ENCODE data around the gene FARS2.
A peak's percentile ranks its signal among the peaks of the same experiment; 100 is the strongest.

The FARS2 gene

GRCh38 chr6:5287205-5287965, 26.1 kb downstream of the FARS2 start:
- TF ChIP-seq GATA3 (IDR thresholded peaks at IDR 0.05; ENCODE audit: low read depth, low read length), result no peak
- TF ChIP-seq GATA2 (IDR thresholded peaks at IDR 0.05; ENCODE audit: low read depth, low read length), result no peak

- no peak for TF ChIP-seq GATA2 (IDR thresholded peaks at IDR 0.05; ENCODE audit: low read depth, low read length)
- TF ChIP-seq GATA3 (IDR thresholded peaks at IDR 0.05; ENCODE audit: low read depth, low read length), result no peak
Measured at GRCh38 chr6:5287966-5288297, 26.6 kb downstream of the FARS2 start.

- TF ChIP-seq GATA3 (IDR thresholded peaks at IDR 0.05; ENCODE audit: low read depth, low read length) (no peak), GATA2 (IDR thresholded peaks at IDR 0.05; ENCODE audit: low read depth, low read length) (no peak)
Measured at GRCh38 chr6:5290097-5290496, 28.8 kb downstream of the FARS2 start.

GRCh38 chr6:5290500-5290899, 29.2 kb downstream of the FARS2 start:
- no peak for TF ChIP-seq GATA2 (IDR thresholded peaks at IDR 0.05; ENCODE audit: low read depth, low read length)
- TF ChIP-seq GATA3 (IDR thresholded peaks at IDR 0.05; ENCODE audit: low read depth, low read length), result no peak

GRCh38 chr6:5292154-5292553, 30.8 kb downstream of the FARS2 start:
- no peak for TF ChIP-seq GATA3 (IDR thresholded peaks at IDR 0.05; ENCODE audit: low read depth, low read length)
- no peak for TF ChIP-seq GATA2 (IDR thresholded peaks at IDR 0.05; ENCODE audit: low read depth, low read length)

GRCh38 chr6:5293692-5294091, 32.4 kb downstream of the FARS2 start:
- TF ChIP-seq GATA2 (IDR thresholded peaks at IDR 0.05; ENCODE audit: low read depth, low read length), result no peak
- TF ChIP-seq GATA3 (IDR thresholded peaks at IDR 0.05; ENCODE audit: low read depth, low read length), result no peak

- TF ChIP-seq GATA2 (IDR thresholded peaks at IDR 0.05; ENCODE audit: low read depth, low read length), result no peak
- no peak for TF ChIP-seq GATA3 (IDR thresholded peaks at IDR 0.05; ENCODE audit: low read depth, low read length)
Measured at GRCh38 chr6:5294392-5295211, 33.3 kb downstream of the FARS2 start.

- TF ChIP-seq GATA2 (IDR thresholded peaks at IDR 0.05; ENCODE audit: low read depth, low read length), result no peak
- TF ChIP-seq GATA3 (IDR thresholded peaks at IDR 0.05; ENCODE audit: low read depth, low read length), result no peak
Measured at GRCh38 chr6:5295623-5296022, 34.3 kb downstream of the FARS2 start.

- TF ChIP-seq GATA2 (IDR thresholded peaks at IDR 0.05; ENCODE audit: low read depth, low read length), result no peak
- no peak for TF ChIP-seq GATA3 (IDR thresholded peaks at IDR 0.05; ENCODE audit: low read depth, low read length)
Measured at GRCh38 chr6:5300206-5300764, 39.0 kb downstream of the FARS2 start.

GRCh38 chr6:5302220-5302946, 41.1 kb downstream of the FARS2 start:
- no peak for TF ChIP-seq GATA3 (IDR thresholded peaks at IDR 0.05; ENCODE audit: low read depth, low read length)
- 0 out of 2 replicates have a peak, but pooled peaks have one; percentile 16 for TF ChIP-seq GATA2 (IDR thresholded peaks at IDR 0.05; ENCODE audit: low read depth, low read length)

- TF ChIP-seq GATA3 (IDR thresholded peaks at IDR 0.05; ENCODE audit: low read depth, low read length) (no peak), GATA2 (IDR thresholded peaks at IDR 0.05; ENCODE audit: low read depth, low read length) (no peak)
Measured at GRCh38 chr6:5302995-5303622, 41.8 kb downstream of the FARS2 start.

- TF ChIP-seq GATA2 (IDR thresholded peaks at IDR 0.05; ENCODE audit: low read depth, low read length) (no peak), GATA3 (IDR thresholded peaks at IDR 0.05; ENCODE audit: low read depth, low read length) (no peak)
Measured at GRCh38 chr6:5303682-5304081, 42.4 kb downstream of the FARS2 start.

GRCh38 chr6:5305968-5306626, 44.8 kb downstream of the FARS2 start:
- no peak for TF ChIP-seq GATA3 (IDR thresholded peaks at IDR 0.05; ENCODE audit: low read depth, low read length)
- TF ChIP-seq GATA2 (IDR thresholded peaks at IDR 0.05; ENCODE audit: low read depth, low read length), result no peak
